Fibroblast of skin of left quadriceps (primary cell): ENCODE data around the gene SAP25.
"Not testable (repeated sequence)": the region's sequence is repeated elsewhere in the genome, so short reads cannot be mapped to it uniquely, and the experiment has no call there.

Source experiments
- DNase-seq, 2 experiments: peaks; one replicate each; pipeline ENCODE4 v3.0.0-alpha.2; 2013; ENCODE audit warnings: low read depth in 2 of 2

The SAP25 gene

GRCh38 chr7:100535982-100536381 is 37.7 kb downstream of the SAP25 start:
- not testable (repeated sequence) for DNase-seq

DNA sequence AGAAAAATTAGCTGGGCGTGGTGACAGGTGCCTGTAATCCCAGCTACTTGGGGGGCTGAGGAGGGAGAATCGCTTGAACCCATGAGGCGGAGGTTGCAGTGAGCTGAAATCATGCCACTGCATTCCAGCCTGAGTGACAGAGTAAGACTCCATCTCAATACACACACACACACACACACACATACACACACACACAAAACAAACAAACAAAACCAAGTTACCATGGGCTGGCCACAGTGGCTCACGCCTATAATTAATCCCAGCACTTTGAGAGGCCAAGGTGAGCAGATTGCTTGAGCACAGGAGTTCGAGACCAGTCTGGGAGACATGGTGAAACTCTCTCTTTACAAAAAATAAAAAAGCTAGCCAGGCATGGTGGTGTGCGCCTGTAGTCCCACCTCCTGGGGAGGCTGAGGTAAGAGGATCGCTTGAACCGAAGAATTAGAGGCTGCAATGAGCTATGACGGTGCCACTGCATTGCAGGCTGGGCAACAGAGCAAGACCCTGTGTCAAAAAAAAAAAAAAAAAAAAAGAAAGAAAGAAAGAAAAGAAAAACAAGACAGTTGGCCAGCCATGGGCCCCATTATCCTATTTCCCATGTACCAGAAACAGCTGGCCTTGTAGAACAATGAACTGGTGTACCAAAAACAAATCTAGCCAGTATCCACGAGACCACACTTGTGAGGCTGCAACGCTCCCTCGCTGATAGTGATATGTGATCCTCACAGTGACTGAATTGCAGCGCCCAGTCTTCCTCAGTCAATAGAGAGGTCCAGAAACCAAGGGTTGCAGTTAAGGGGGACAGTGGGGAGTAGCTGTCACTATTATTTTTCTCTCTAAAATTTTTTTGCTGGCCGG is 41.3 kb downstream of the SAP25 start:
- DNase-seq, result no peak

DNA sequence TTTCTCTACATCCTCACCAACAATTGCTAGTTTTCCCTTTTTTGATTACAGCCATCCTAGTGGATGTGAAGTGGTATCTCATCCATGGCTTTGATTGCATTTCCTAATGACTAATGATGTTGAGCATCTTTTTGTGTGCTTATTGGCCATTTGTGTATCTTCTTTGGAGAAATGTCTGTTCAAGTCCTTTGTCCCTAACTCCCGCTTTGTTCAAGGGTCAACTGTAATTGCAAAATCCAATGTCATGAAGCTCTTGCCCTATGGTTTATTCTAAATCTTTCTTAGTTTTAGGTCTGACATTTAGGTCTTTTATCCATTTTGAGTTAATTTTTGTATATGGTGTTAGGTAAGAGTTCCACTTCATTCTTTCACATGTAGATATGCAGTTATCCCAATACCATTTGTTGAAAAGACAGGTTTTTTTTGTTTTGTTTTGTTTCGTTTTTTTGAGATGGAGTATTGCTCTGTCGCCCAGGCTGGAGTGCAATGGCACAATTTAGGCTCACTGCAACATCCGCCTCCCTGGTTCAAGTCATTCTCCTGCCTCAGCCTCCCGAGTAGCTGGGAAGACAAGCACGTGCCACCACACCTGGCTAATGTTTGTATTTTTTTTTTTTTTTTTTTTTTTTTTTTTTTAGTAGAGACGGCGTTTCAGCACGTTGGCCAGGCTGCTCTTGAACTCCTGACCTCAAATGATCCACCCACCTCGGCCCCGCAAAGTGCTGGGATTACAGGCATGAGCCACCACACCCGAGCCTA is 45.4 kb downstream of the SAP25 start:
- DNase-seq, result not testable (repeated sequence)

GRCh38 chr7:100523192-100523591 is 50.5 kb downstream of the SAP25 start:
- not testable (repeated sequence) for DNase-seq
